Fibroblast of villous mesenchyme (primary cell): Measurements from ENCODE around the gene MEIG1. TPM values are rescaled to one million over a fixed set of nuclear protein-coding genes. Genes with fewer than 3 reads are reported as not detected.

Source experiments
- DNase-seq: peaks from one replicate; pipeline ENCODE4 v3.0.0-alpha.2; 2010; ENCODE audit warnings: low read depth
- H3K4me3 ChIP-seq: 2 replicates; pipeline ENCODE4 v1.5.1; 2011; ENCODE audit warnings: low read depth, mild to moderate bottlenecking, low read length
- CTCF ChIP-seq: IDR thresholded peaks from 2 replicates; pipeline ENCODE4 v1.5.1; 2012; ENCODE audit warnings: low read depth, mild to moderate bottlenecking, low read length; ENCODE audit not compliant: insufficient read depth
- total RNA-seq: library from RNA; depleted of rRNA; stranded (reverse); fragments of >200 nt; gene quantifications from 2 replicates; pipeline ENCODE4 v1.2.3, GENCODE V29; 2012

Gene MEIG1
- total RNA-seq, result 0.32 TPM in 1 of 2 replicates, not detected in the other

DNA sequence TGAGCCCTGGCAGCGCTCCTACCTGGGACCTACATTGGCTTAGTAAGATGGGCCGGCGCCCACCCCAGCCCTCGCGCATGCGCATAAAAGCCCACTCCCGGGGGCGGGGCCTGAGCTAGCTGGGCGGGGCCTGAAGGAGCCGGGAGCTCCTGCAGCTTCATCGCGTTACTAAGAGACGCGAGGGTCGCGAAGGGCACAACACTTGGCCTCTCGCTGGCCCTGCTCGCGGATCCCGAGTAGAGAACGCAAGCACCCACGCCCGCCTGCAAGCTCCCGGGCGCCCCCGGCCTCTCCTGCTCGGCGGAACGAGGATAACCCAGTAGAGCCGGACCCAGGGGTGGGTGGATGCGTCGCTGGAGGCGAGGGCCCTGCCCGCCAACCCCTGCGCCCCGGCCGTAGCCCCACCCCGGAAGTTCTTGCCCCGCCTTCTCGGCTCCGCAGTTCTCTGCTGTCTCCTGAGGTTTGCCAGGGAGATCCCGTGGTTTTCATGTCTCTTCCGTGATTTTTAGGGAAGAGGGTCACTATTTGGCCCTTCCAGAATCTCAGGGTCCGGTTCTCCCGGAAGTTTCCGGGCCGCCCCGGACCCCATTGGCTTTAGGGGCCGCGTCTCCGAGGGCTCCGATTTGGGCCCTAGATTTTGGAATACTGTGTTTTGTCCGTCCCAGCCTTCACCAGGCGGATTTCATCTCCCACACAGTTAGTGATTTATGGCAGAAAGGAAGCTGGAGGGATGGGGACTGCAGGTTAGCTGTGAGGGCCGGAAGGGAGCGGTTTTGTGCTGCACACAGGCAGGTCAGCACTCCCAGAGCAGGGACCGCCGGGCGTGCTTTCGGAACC, at the start of gene MEIG1:
TSS of gene MEIG1 (plus strand) at position 168 of the 837 bp plus-strand sequence. CDS start 7,081 bp downstream, outside the sequence.
- peak within 1 kb of the TSS; percentile 82 for H3K4me3 ChIP-seq
- TF ChIP-seq CTCF, result no peak
- DNase-seq, result peak; percentile 95

- H3K4me3 ChIP-seq, result no peak overlapping the region
- no peak for TF ChIP-seq CTCF
- no peak for DNase-seq
These were observed 48.2 kb upstream of the MEIG1 start for GRCh38 chr10:14910953-14911352.

DNA sequence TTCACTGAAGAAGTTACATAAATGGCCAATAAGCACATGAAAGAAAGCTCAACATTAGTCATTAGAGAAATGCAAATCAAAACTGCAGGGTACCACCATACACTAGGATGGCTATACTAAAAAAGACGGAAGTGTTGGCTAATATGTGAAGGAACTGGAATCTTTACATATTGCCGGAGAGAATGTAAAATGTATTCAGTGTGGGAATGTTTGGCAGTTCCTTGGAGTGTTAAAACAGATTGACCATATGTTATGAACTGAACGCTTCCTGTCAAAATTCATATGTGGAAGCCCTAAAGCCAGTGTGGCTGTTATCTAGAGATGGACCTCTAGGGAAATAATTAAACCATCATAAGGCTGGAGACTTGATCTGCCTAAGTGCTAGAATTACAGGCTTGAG, 47.4 kb upstream of the MEIG1 start:
- TF ChIP-seq CTCF, result no peak
- no peak overlapping the region for H3K4me3 ChIP-seq
- no peak for DNase-seq

DNA sequence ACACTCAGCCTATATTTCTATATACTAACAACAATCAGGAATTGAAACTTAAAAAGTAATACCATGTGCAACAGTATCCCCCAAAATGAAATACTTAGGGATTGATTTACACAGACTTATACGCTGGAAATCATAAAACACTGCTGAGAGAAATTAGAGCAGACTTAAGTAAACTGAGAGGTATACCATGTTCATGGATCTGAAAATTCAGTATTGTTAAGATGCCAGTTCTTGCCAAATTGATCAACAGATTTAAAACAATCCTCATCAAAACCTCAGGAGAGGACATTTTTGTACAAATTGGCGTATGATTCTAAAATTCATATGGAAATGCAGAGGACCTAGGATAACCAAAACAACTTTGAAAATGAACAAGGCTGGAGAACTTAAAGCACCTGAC, 42.6 kb upstream of the MEIG1 start:
- H3K4me3 ChIP-seq, result no peak overlapping the region
- DNase-seq, result no peak
- no peak for TF ChIP-seq CTCF

DNA sequence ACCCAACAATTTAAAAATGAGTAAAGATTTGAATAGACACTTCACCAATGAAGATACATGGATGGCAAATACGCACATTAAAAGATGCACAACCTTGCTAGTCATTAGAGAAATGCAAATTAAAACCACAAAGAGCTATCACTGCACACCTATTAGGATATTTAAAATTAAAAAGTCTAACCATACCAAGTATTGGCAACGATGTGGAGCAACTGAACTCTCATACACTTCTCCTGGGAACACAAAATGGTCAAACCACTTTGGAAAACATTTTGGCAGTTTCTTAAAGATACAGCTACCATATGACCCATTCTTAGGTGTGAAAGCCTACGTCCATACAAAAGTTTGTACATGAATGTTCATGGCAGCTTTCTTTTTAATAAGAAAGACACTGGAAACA, 41.4 kb upstream of the MEIG1 start:
- H3K4me3 ChIP-seq, result no peak overlapping the region
- no peak for DNase-seq
- TF ChIP-seq CTCF, result no peak

- no peak for DNase-seq
- TF ChIP-seq CTCF, result no peak
These were observed 40.2 kb upstream of the MEIG1 start for GRCh38 chr10:14918964-14919363.

GRCh38 chr10:14924013-14924412, 35.2 kb upstream of the MEIG1 start:
- no peak for TF ChIP-seq CTCF
- H3K4me3 ChIP-seq, result no peak overlapping the region
- DNase-seq, result no peak

More at GRCh38 chr10:14918964-14919363, 40.2 kb upstream of the MEIG1 start:
- no peak overlapping the region for H3K4me3 ChIP-seq
